ENCODE data around the gene SCYGR2. TPM values are rescaled to one million over a fixed set of nuclear protein-coding genes. Genes with fewer than 3 reads are reported as not detected.

The SCYGR2 gene
- total RNA-seq, 1 experiment from 2014 or later: not detected

- no peak for TF ChIP-seq ZFX (IDR thresholded peaks at IDR 0.05)
- no peak for TF ChIP-seq CBX3 (IDR thresholded peaks at IDR 0.05; ENCODE audit: low read depth)
Measured at GRCh38 chr2:227566012-227566411, 32.7 kb upstream of the SCYGR2 start (continued).

DNA sequence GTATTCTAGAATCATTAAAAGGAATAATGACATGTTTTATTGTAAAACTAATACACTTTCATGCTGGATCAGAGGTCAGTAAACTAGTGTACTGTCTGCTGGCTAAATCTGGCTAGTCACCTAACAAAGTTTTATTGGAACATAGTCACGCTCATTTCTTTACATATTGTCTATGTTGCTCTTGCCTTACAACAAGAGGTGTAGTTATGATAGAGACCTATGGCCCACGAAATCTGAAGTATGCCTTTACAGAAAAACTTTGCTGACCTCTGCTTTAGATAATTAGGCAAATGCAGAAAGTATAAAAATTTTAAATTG is 29.9 kb upstream of the SCYGR2 start:
- Histone ChIP-seq H3K9me2 (ENCODE audit: insufficient read depth) (no peaks in the 10 kb centered on the region), H2AFZ (ENCODE audit: low read depth, low read length, poor library complexity, severe bottlenecking) (no peak overlapping the region), H3K4me3 (replicated peaks in 1 of 2; ENCODE audit: low read depth in 1 of 2, low read length in 2 of 2) (no peak overlapping the region), H3K36me3 (ENCODE audit: control insufficient read depth in 1 of 2, insufficient read depth in 2 of 2, low read length in 2 of 2) (no peaks in the 10 kb centered on the region; a peak in 1 of 4 replicates), H3K9ac (ENCODE audit: low read length) (no peak overlapping the region), H3K4me1 (ENCODE audit: control insufficient read depth in 1 of 2, insufficient read depth in 2 of 2, low read length in 2 of 2) (no peaks in the 10 kb centered on the region), H3K27ac (ENCODE audit: low read depth, low read length) (no peak overlapping the region), H3K27me3 (ENCODE audit: insufficient read depth, low read length) (no peaks in the 10 kb centered on the region), H3K79me2 (ENCODE audit: insufficient read depth, low read length) (no peaks in the 10 kb centered on the region), H4K20me1 (ENCODE audit: insufficient read depth) (no peaks in the 10 kb centered on the region), H3K4me2 (ENCODE audit: low read length) (no peak overlapping the region), H3K9me3 (ENCODE audit: control insufficient read depth in 1 of 2, insufficient read depth in 1 of 2, low read depth in 1 of 2, low read length in 2 of 2) (no peaks in the 10 kb centered on the region)
- RAD21 ChIA-PET (ENCODE audit: low non-redundant PET in 1 of 2, low total read pairs in 2 of 2, uncharacterized antibody in 2 of 2, unreplicated experiment in 2 of 2): no interaction called here
- intact Hi-C loops (cut with micrococcal nuclease): no loop called here
- BruUV-seq (replicated peaks): no TSS peak
- POLR2A ChIA-PET: no interaction called here
- CTCF ChIA-PET: no interaction called here
- DNase-seq (ENCODE audit: low read depth, low spot score) (no peak), ATAC-seq (no peak)
- TF ChIP-seq EGR1 (IDR thresholded peaks at IDR 0.05; ENCODE audit: low read depth): no peak

DNA sequence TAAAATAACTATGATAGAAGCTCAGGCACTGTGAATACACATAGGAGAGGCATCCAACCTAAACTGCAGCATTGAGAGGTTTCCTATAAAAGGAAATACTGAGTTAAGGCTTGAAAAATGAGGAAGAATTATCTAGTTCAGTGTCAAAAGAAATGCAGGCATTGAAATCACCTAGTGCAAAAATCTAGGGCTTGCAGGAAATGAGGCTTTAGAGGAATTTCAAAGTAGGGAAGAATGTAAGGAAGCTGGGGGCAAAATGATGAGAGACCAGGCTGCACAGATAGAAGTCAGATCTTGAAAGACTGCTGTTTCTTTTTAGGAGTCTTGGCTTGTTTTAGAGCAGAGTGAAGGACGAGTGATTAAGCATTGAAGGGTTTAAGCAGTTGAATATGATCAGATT is 28.1 kb upstream of the SCYGR2 start:
- Histone ChIP-seq H4K20me1 (ENCODE audit: insufficient read depth) (no peaks in the 10 kb centered on the region), H3K4me3 (replicated peaks in 1 of 2; ENCODE audit: low read depth in 1 of 2, low read length in 2 of 2) (no peak overlapping the region), H3K27me3 (ENCODE audit: insufficient read depth, low read length) (no peaks in the 10 kb centered on the region), H3K4me2 (ENCODE audit: low read length) (no peak overlapping the region), H3K9me3 (ENCODE audit: control insufficient read depth in 1 of 2, insufficient read depth in 1 of 2, low read depth in 1 of 2, low read length in 2 of 2) (no peaks in the 10 kb centered on the region), H3K79me2 (ENCODE audit: insufficient read depth, low read length) (no peaks in the 10 kb centered on the region), H3K27ac (ENCODE audit: low read depth, low read length) (no peak overlapping the region), H3K9me2 (ENCODE audit: insufficient read depth) (no peaks in the 10 kb centered on the region), H3K9ac (ENCODE audit: low read length) (no peak overlapping the region), H2AFZ (ENCODE audit: low read depth, low read length, poor library complexity, severe bottlenecking) (no peak overlapping the region), H3K36me3 (ENCODE audit: control insufficient read depth in 1 of 2, insufficient read depth in 2 of 2, low read length in 2 of 2) (no peaks in the 10 kb centered on the region), H3K4me1 (ENCODE audit: control insufficient read depth in 1 of 2, insufficient read depth in 2 of 2, low read length in 2 of 2) (no peaks in the 10 kb centered on the region)
- TF ChIP-seq, protein P1, sequence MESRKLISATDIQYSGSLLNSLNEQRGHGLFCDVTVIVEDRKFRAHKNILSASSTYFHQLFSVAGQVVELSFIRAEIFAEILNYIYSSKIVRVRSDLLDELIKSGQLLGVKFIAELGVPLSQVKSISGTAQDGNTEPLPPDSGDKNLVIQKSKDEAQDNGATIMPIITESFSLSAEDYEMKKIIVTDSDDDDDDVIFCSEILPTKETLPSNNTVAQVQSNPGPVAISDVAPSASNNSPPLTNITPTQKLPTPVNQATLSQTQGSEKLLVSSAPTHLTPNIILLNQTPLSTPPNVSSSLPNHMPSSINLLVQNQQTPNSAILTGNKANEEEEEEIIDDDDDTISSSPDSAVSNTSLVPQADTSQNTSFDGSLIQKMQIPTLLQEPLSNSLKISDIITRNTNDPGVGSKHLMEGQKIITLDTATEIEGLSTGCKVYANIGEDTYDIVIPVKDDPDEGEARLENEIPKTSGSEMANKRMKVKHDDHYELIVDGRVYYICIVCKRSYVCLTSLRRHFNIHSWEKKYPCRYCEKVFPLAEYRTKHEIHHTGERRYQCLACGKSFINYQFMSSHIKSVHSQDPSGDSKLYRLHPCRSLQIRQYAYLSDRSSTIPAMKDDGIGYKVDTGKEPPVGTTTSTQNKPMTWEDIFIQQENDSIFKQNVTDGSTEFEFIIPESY (IDR thresholded peaks at IDR 0.05; ENCODE audit: extremely low read depth, insufficient replicate concordance, low read length): no peak
- TF ChIP-seq ELF1 (IDR thresholded peaks at IDR 0.05; ENCODE audit: borderline replicate concordance, low read depth) (no peak), SP1 (IDR thresholded peaks at IDR 0.05; ENCODE audit: low read depth) (no peak), ZFX (IDR thresholded peaks at IDR 0.05) (no peak), MAX (IDR thresholded peaks at IDR 0.05) (no peak), POLR2AphosphoS5 (IDR thresholded peaks at IDR 0.05; ENCODE audit: low read depth, low read length) (no peak), ZNF274 (IDR thresholded peaks at IDR 0.05; ENCODE audit: low read depth, low read length) (no peak), TCF7L2 (IDR thresholded peaks at IDR 0.05; ENCODE audit: borderline replicate concordance, extremely low read depth, insufficient read depth, insufficient read length) (no peak)
- TF ChIP-seq, protein P2, sequence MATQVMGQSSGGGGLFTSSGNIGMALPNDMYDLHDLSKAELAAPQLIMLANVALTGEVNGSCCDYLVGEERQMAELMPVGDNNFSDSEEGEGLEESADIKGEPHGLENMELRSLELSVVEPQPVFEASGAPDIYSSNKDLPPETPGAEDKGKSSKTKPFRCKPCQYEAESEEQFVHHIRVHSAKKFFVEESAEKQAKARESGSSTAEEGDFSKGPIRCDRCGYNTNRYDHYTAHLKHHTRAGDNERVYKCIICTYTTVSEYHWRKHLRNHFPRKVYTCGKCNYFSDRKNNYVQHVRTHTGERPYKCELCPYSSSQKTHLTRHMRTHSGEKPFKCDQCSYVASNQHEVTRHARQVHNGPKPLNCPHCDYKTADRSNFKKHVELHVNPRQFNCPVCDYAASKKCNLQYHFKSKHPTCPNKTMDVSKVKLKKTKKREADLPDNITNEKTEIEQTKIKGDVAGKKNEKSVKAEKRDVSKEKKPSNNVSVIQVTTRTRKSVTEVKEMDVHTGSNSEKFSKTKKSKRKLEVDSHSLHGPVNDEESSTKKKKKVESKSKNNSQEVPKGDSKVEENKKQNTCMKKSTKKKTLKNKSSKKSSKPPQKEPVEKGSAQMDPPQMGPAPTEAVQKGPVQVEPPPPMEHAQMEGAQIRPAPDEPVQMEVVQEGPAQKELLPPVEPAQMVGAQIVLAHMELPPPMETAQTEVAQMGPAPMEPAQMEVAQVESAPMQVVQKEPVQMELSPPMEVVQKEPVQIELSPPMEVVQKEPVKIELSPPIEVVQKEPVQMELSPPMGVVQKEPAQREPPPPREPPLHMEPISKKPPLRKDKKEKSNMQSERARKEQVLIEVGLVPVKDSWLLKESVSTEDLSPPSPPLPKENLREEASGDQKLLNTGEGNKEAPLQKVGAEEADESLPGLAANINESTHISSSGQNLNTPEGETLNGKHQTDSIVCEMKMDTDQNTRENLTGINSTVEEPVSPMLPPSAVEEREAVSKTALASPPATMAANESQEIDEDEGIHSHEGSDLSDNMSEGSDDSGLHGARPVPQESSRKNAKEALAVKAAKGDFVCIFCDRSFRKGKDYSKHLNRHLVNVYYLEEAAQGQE (IDR thresholded peaks at IDR 0.05; ENCODE audit: low read depth): no peak
- ChIA-PET POLR2A (no interaction called here), RAD21 (ENCODE audit: low non-redundant PET in 1 of 2, low total read pairs in 2 of 2, uncharacterized antibody in 2 of 2, unreplicated experiment in 2 of 2) (no interaction called here), CTCF (no interaction called here)
- ATAC-seq: no peak
- no peak for DNase-seq (ENCODE audit: low read depth, low spot score)
- intact Hi-C loops (cut with micrococcal nuclease): no loop called here
- no TSS peak for BruUV-seq (replicated peaks)
